GM19328 (cell line): Measurements from ENCODE around the gene GFER.
A peak's percentile ranks its signal among the peaks of the same experiment; 100 is the strongest.
"Not testable (repeated sequence)": the region's sequence is repeated elsewhere in the genome, so short reads cannot be mapped to it uniquely, and the experiment has no call there.

Experiments
- ATAC-seq: cut with Tn5 transposase; IDR thresholded peaks from one replicate; pipeline ENCODE4 v1.9.1; 2021; ENCODE audit warnings: mild to moderate bottlenecking, moderate library complexity; ENCODE audit not compliant: unreplicated experiment

Gene GFER

GRCh38 chr16:1957434-1958142 is 26.4 kb upstream of the GFER start:
- ATAC-seq, result not testable (repeated sequence)

- not testable (repeated sequence) for ATAC-seq
These were observed 25.9 kb upstream of the GFER start for GRCh38 chr16:1958143-1958491.

- ATAC-seq, result no peak
These were observed 25.2 kb upstream of the GFER start for GRCh38 chr16:1958715-1959268.

- peak; percentile 59 for ATAC-seq
These were observed 24.5 kb upstream of the GFER start, which contains the start of gene NDUFB10 for GRCh38 chr16:1959269-1960039. Gene NDUFB10 (plus strand): TSS chr16:1959538. CDS start chr16:1959625, 87 bp downstream.

GRCh38 chr16:1960665-1961630 is 23.0 kb upstream of the GFER start:
- ATAC-seq, result no peak

- ATAC-seq, result no peak
These were observed 22.3 kb upstream of the GFER start for GRCh38 chr16:1961651-1962067.

- ATAC-seq, result not testable (repeated sequence)
These were observed 21.5 kb upstream of the GFER start for GRCh38 chr16:1962161-1963153.

- peak; percentile 2 for ATAC-seq
These were observed 20.0 kb upstream of the GFER start for GRCh38 chr16:1963806-1964505.

GRCh38 chr16:1964506-1965395 is 19.2 kb upstream of the GFER start, which contains the start of gene RPS2:
Gene RPS2 (minus strand): TSS chr16:1964826. CDS start chr16:1964625, 201 bp downstream.
- ATAC-seq, result peak; percentile 63

GRCh38 chr16:1965396-1966001 is 18.5 kb upstream of the GFER start:
- ATAC-seq, result no peak

GRCh38 chr16:1966460-1966859 is 17.5 kb upstream of the GFER start, which contains the start of gene RNF151:
Gene RNF151 (plus strand): TSS chr16:1966856. CDS start chr16:1966882, 26 bp downstream.
- ATAC-seq, result no peak

- ATAC-seq, result no peak
These were observed 15.6 kb upstream of the GFER start for GRCh38 chr16:1968146-1968953.

- peak; percentile 65 for ATAC-seq
These were observed 12.1 kb upstream of the GFER start, which contains the start of gene TBL3 for GRCh38 chr16:1971796-1972489. Gene TBL3 (plus strand): TSS chr16:1972053. CDS start chr16:1972165, 112 bp downstream.

- ATAC-seq, result no peak
These were observed 11.5 kb upstream of the GFER start for GRCh38 chr16:1972490-1972877.

- no peak for ATAC-seq
These were observed 10.4 kb upstream of the GFER start for GRCh38 chr16:1973461-1974156.
